PC-9 (cell line): Measurements from ENCODE around the gene ZNF474. TPM values are rescaled to one million over a fixed set of nuclear protein-coding genes. Genes with fewer than 3 reads are reported as not detected.

Experiments
- BruUV-seq: library from RNA; stranded (reverse); fragments of 400-500 nt; replicated peaks from 2 replicates; lab custom pipeline; 2021; lab: Mats Ljungman, UMichigan
- CTCF ChIA-PET: fragments of 300-600 bp; sonication (Branson Sonifier 250); formaldehyde crosslinking; loops from one replicate; lab custom pipeline; 2022; ENCODE audit warnings: antibody characterized with exemption; lab: Charles Lee
- POLR2A ChIA-PET: fragments of 300-600 bp; sonication (Branson Sonifier 250); formaldehyde crosslinking; loops from one replicate; lab custom pipeline; 2022; ENCODE audit warnings: antibody characterized with exemption; ENCODE audit not compliant: unreplicated experiment; lab: Charles Lee
- DNase-seq, 2 experiments: peaks; one replicate each; pipeline versions ENCODE4 v3.0.0 to v3.0.0-alpha.2; 2015 to 2022; ENCODE audit warnings: mixed read lengths in 1 of 2
- H2AFZ ChIP-seq: fragments of 200-600 bp; sonication (generic); 2 replicates; pipeline ENCODE4 v1.8.1; 2017; ENCODE audit warnings: antibody characterized with exemption
- H3F3A ChIP-seq: fragments of 200-600 bp; sonication (generic); 2 replicates; pipeline ENCODE4 v1.8.1; 2017; ENCODE audit warnings: antibody characterized with exemption, mild to moderate bottlenecking, low read depth; ENCODE audit not compliant: insufficient read depth
- H3K27ac ChIP-seq: fragments of 200-600 bp; sonication (generic); 2 replicates; pipeline ENCODE4 v1.6.1; 2016; ENCODE audit warnings: mixed run types
- H3K27me3 ChIP-seq: fragments of 200-600 bp; sonication (generic); 2 replicates; pipeline ENCODE4 v1.6.1; 2016; ENCODE audit warnings: low read depth, mixed run types; ENCODE audit not compliant: insufficient read depth
- H3K36me3 ChIP-seq: fragments of 200-600 bp; sonication (generic); 2 replicates; pipeline ENCODE4 v1.6.1; 2016; ENCODE audit warnings: low read depth, mixed run types
- H3K4me1 ChIP-seq: fragments of 200-600 bp; sonication (generic); replicated peaks from 2 replicates; pipeline ENCODE4 v1.6.1; 2016; ENCODE audit warnings: mixed run types; ENCODE audit not compliant: insufficient read depth
- H3K4me2 ChIP-seq: fragments of 200-600 bp; sonication (generic); 2 replicates; pipeline ENCODE4 v1.6.1; 2017; ENCODE audit warnings: mixed run types
- H3K4me3 ChIP-seq: fragments of 200-600 bp; sonication (generic); 2 replicates; pipeline ENCODE4 v1.6.1; 2016; ENCODE audit warnings: mixed run types
- H3K79me2 ChIP-seq: fragments of 200-600 bp; sonication (generic); 2 replicates; pipeline ENCODE4 v1.6.1; 2017; ENCODE audit warnings: low read depth, mixed run types
- H3K9me2 ChIP-seq: fragments of 200-600 bp; sonication (generic); 2 replicates; pipeline ENCODE4 v1.8.1; 2017; ENCODE audit warnings: mild to moderate bottlenecking; ENCODE audit not compliant: insufficient read depth
- H3K9me3 ChIP-seq: fragments of 200-600 bp; sonication (generic); 2 replicates; pipeline ENCODE4 v1.8.1; 2016; ENCODE audit warnings: low read depth; ENCODE audit not compliant: insufficient read depth
- H4K20me1 ChIP-seq: fragments of 200-600 bp; sonication (generic); 2 replicates; pipeline ENCODE4 v1.8.1; 2017; ENCODE audit not compliant: insufficient read depth
- EZH2 ChIP-seq: fragments of 200-600 bp; sonication (generic); IDR thresholded peaks from 2 replicates; pipeline ENCODE4 v1.8.0; 2017; ENCODE audit warnings: antibody characterized with exemption, low read depth
- intact Hi-C: fragments of 100-400 bp; cut with micrococcal nuclease; formaldehyde crosslinking; loops from one replicate; pipeline ENCODE4 v1.10.0; 2022; ENCODE audit not compliant: unreplicated experiment
- total RNA-seq: library from RNA; stranded (reverse); gene quantifications from 2 replicates; pipeline ENCODE4 v1.2.3, GENCODE V29; 2021
- TF ChIP-seq, protein P1 (sequence below): fragments of 200-600 bp; sonication (generic); conservative IDR thresholded peaks from 2 replicates; pipeline ENCODE4 v1.6.1; 2017; ENCODE audit warnings: mixed run types, antibody characterized with exemption, mild to moderate bottlenecking, moderate library complexity

ZNF474 gene
- total RNA-seq, 1 experiment from 2014 or later: not detected

DNA sequence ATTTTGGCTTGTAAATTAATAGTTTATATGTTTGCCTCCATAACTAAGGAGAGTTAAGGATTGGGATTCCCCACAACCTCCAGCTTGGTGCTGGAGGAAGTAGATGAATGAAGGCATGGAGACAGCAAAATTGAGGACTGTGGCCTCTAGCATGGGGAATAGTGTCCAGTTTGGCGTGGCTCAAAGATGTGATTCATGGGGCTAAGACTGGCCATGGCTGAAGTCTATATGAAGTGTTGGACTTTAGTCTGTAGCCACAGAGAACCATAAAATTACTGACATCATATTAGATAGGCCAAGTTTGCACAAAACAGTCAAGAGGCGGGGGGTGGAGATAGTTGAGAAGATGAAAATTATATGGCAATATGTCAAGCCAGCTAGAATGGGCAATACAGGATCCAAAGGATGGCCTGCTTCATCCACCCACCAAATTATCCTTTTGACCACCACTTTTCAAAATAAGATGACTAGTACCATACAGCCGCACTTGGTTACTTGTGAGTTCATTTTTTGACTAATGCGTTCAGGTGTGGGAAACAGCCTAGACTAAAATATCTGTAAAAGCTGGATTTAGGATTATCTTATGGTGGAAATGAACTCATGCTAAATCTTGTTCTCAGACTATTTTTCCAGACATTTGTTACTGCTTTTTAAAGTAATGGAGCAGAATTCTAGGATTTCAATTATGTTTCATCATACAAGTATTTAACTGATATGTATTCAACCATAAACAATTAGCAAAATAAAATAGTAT, 40.2 kb downstream of the ZNF474 start:
- H3K79me2 ChIP-seq: no peaks in the 10 kb centered on the region
- no peaks in the 10 kb centered on the region for H3K9me2 ChIP-seq
- no peak overlapping the region for H3K27ac ChIP-seq
- no peak overlapping the region for H3K4me2 ChIP-seq
- no peaks in the 10 kb centered on the region for H3F3A ChIP-seq
- H4K20me1 ChIP-seq: no peaks in the 10 kb centered on the region
- no peak for TF ChIP-seq EZH2
- TF ChIP-seq, protein P1, sequence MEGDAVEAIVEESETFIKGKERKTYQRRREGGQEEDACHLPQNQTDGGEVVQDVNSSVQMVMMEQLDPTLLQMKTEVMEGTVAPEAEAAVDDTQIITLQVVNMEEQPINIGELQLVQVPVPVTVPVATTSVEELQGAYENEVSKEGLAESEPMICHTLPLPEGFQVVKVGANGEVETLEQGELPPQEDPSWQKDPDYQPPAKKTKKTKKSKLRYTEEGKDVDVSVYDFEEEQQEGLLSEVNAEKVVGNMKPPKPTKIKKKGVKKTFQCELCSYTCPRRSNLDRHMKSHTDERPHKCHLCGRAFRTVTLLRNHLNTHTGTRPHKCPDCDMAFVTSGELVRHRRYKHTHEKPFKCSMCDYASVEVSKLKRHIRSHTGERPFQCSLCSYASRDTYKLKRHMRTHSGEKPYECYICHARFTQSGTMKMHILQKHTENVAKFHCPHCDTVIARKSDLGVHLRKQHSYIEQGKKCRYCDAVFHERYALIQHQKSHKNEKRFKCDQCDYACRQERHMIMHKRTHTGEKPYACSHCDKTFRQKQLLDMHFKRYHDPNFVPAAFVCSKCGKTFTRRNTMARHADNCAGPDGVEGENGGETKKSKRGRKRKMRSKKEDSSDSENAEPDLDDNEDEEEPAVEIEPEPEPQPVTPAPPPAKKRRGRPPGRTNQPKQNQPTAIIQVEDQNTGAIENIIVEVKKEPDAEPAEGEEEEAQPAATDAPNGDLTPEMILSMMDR: no peak
- CTCF ChIA-PET: interaction anchor here (0.8 kb wide), 1 partner anchor 26 kb away, joined by 11 read pairs; no protein-coding TSS in a partner anchor
- no peaks in the 10 kb centered on the region for H3K9me3 ChIP-seq
- H3K27me3 ChIP-seq: no peaks in the 10 kb centered on the region
- no peaks in the 10 kb centered on the region; the same call in 1 of the 2 replicates for H3K4me1 ChIP-seq
- no peaks in the 10 kb centered on the region for H3K36me3 ChIP-seq
- no peak overlapping the region for H3K4me3 ChIP-seq
- DNase-seq: no peak
- intact Hi-C loops: no loop called here
- no TSS peak for BruUV-seq
- H2AFZ ChIP-seq: no peak overlapping the region
- POLR2A ChIA-PET: no interaction called here

DNA sequence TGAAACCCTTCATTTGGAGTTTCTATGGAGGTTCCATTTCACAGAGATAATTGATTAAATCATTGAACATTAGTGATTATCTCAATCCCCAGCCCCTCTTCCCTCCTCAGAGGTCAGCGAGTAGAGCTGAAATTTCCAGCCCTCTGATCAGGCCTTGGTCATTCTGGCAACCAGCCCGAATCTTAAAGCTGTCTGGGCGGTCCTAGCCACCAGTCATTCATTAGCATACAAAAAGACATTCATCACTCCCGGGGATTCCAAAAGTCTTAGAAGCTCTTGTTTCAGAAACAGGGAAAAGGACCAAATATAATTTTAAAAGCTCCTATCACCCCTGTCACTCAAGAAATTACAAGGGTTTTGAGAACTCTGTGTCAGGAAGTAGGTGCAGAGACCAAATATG, 41.3 kb downstream of the ZNF474 start:
- no TSS peak for BruUV-seq
- Histone ChIP-seq H3K4me2 (no peak overlapping the region), H3K4me3 (no peak overlapping the region), H3F3A (no peaks in the 10 kb centered on the region), H3K4me1 (no peaks in the 10 kb centered on the region), H3K9me3 (no peaks in the 10 kb centered on the region), H2AFZ (no peak overlapping the region), H3K36me3 (no peaks in the 10 kb centered on the region), H4K20me1 (no peaks in the 10 kb centered on the region), H3K9me2 (no peaks in the 10 kb centered on the region), H3K27ac (no peak overlapping the region), H3K79me2 (no peaks in the 10 kb centered on the region), H3K27me3 (no peaks in the 10 kb centered on the region)
- POLR2A ChIA-PET: interaction anchor here (0.5 to 0.7 kb wide), 4 partner anchors 204 to 1253 kb away, joined by 3 to 6 read pairs (median 3); no protein-coding TSS in a partner anchor
- DNase-seq: peak in 1 of 2 experiments; percentile 18
- CTCF ChIA-PET: interaction anchor here (0.8 kb wide), 1 partner anchor 25 kb away, joined by 11 read pairs; no protein-coding TSS in a partner anchor
- no peak for TF ChIP-seq EZH2
- TF ChIP-seq, protein P1: no peak
- intact Hi-C loops: no loop called here

- no peaks in the 10 kb centered on the region for H3K79me2 ChIP-seq
- H3K27me3 ChIP-seq: no peaks in the 10 kb centered on the region
- H3K9me3 ChIP-seq: no peaks in the 10 kb centered on the region
- ChIA-PET CTCF (no interaction called here), POLR2A (no interaction called here)
- no peak overlapping the region for H3K27ac ChIP-seq
- no peaks in the 10 kb centered on the region for H4K20me1 ChIP-seq
- no peaks in the 10 kb centered on the region for H3K36me3 ChIP-seq
- H3K4me2 ChIP-seq: no peak overlapping the region
- no peaks in the 10 kb centered on the region for H3K9me2 ChIP-seq
- intact Hi-C loops: no loop called here
- no peak overlapping the region for H3K4me3 ChIP-seq
- H3K4me1 ChIP-seq: no peaks in the 10 kb centered on the region
- BruUV-seq: no TSS peak
- no peak for DNase-seq
- TF ChIP-seq EZH2: no peak
- TF ChIP-seq, protein P1: no peak
- H3F3A ChIP-seq: no peaks in the 10 kb centered on the region
- no peak overlapping the region for H2AFZ ChIP-seq
Measured at GRCh38 chr5:122172207-122172606, 42.9 kb downstream of the ZNF474 start.
